SK-N-SH treated with all-trans-retinoic acid at 6 μM for 48 hours (cell line): ENCODE measurements around the gene ADGRG7.

Source experiments
- ARNTL ChIP-seq: fragments of 450-650 bp; formaldehyde crosslinking; IDR thresholded peaks from 2 replicates; pipeline ENCODE4 v1.5.0; 2020; ENCODE audit warnings: low read depth, mild to moderate bottlenecking, moderate library complexity, borderline replicate concordance
- ISL1 ChIP-seq: fragments of 250-450 bp; sonication (Bioruptor Pico); IDR thresholded peaks from 2 replicates; pipeline ENCODE4 v2.1.2; 2022; ENCODE audit warnings: mild to moderate bottlenecking, moderate library complexity
- OSR1 ChIP-seq: fragments of 250-450 bp; sonication (Bioruptor Pico); IDR thresholded peaks from 2 replicates; pipeline ENCODE4 v1.8.0; 2022; ENCODE audit warnings: moderate library complexity, mild to moderate bottlenecking, inconsistent platforms
- POU6F1 ChIP-seq: fragments of 250-450 bp; sonication (Bioruptor Pico); IDR thresholded peaks from 2 replicates; pipeline ENCODE4 v1.8.0; 2021; ENCODE audit warnings: low read depth, mild to moderate bottlenecking, moderate library complexity, borderline replicate concordance
- PPARA ChIP-seq: fragments of 250-450 bp; sonication (Bioruptor Pico); IDR thresholded peaks from 2 replicates; pipeline ENCODE4 v1.5.0; 2020; ENCODE audit warnings: mild to moderate bottlenecking, borderline replicate concordance
- TCF4 ChIP-seq: fragments of 250-450 bp; sonication (Bioruptor Pico); IDR thresholded peaks from 2 replicates; pipeline ENCODE4 v1.8.0; 2021; ENCODE audit warnings: mild to moderate bottlenecking, moderate library complexity, borderline replicate concordance
- ZFP3 ChIP-seq: fragments of 250-450 bp; sonication (Bioruptor Pico); IDR thresholded peaks from 2 replicates; pipeline ENCODE4 v1.5.0; 2020; ENCODE audit warnings: mild to moderate bottlenecking, moderate library complexity
- ZFP30 ChIP-seq: fragments of 450-650 bp; formaldehyde crosslinking; IDR thresholded peaks from 2 replicates; pipeline ENCODE4 v1.5.0; 2022; ENCODE audit warnings: mild to moderate bottlenecking, moderate library complexity
- ZNF70 ChIP-seq: fragments of 450-650 bp; formaldehyde crosslinking; IDR thresholded peaks from 2 replicates; pipeline ENCODE4 v1.5.0; 2020; ENCODE audit warnings: mild to moderate bottlenecking, moderate library complexity
- ZNF8 ChIP-seq: fragments of 450-650 bp; formaldehyde crosslinking; IDR thresholded peaks from 2 replicates; pipeline ENCODE4 v1.5.0; 2020; ENCODE audit warnings: mild to moderate bottlenecking, moderate library complexity
- TF ChIP-seq, protein P1 (sequence below): fragments of 250-450 bp; sonication (Bioruptor Pico); IDR thresholded peaks from 2 replicates; pipeline ENCODE4 v1.5.1; 2020; ENCODE audit warnings: low read depth, mild to moderate bottlenecking, moderate library complexity
- TF ChIP-seq, protein P2 (sequence below): fragments of 250-450 bp; sonication (Bioruptor Pico); IDR thresholded peaks from 2 replicates; pipeline ENCODE4 v1.8.0; 2020; ENCODE audit warnings: mild to moderate bottlenecking, moderate library complexity, borderline replicate concordance

DNA sequence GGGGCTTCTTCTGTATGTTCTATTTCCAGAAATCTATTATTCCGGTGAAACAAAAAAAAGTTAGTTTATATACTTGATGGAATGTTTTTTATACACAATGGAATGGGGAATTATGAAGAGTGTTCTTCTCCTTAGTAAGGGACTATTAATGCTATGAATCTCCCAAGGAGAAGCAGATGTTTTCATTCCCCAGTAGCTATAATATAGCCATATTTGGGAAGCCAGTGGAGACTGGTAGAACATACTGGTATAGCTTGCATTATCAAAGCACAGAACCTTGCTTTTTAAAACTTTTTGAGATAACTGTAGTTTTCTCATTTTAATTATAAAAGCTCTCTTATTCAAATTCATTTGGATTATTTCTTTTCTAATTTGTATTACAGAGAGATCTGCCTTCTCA is 38.3 kb downstream of the ADGRG7 start:
- TF ChIP-seq POU6F1 (CRISPR knock-in tag) (no peak), OSR1 (CRISPR knock-in tag) (no peak), TCF4 (CRISPR knock-in tag) (no peak), ZFP30 (CRISPR knock-in tag) (no peak), ZNF8 (no peak), ZFP3 (CRISPR knock-in tag) (no peak), ISL1 (CRISPR knock-in tag) (no peak), PPARA (CRISPR knock-in tag) (no peak), ZNF70 (no peak), ARNTL (CRISPR knock-in tag) (no peak)
- TF ChIP-seq, protein P1, sequence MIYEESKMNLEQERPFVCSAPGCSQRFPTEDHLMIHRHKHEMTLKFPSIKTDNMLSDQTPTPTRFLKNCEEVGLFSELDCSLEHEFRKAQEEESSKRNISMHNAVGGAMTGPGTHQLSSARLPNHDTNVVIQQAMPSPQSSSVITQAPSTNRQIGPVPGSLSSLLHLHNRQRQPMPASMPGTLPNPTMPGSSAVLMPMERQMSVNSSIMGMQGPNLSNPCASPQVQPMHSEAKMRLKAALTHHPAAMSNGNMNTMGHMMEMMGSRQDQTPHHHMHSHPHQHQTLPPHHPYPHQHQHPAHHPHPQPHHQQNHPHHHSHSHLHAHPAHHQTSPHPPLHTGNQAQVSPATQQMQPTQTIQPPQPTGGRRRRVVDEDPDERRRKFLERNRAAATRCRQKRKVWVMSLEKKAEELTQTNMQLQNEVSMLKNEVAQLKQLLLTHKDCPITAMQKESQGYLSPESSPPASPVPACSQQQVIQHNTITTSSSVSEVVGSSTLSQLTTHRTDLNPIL (CRISPR knock-in tag): no peak
- TF ChIP-seq, protein P2, sequence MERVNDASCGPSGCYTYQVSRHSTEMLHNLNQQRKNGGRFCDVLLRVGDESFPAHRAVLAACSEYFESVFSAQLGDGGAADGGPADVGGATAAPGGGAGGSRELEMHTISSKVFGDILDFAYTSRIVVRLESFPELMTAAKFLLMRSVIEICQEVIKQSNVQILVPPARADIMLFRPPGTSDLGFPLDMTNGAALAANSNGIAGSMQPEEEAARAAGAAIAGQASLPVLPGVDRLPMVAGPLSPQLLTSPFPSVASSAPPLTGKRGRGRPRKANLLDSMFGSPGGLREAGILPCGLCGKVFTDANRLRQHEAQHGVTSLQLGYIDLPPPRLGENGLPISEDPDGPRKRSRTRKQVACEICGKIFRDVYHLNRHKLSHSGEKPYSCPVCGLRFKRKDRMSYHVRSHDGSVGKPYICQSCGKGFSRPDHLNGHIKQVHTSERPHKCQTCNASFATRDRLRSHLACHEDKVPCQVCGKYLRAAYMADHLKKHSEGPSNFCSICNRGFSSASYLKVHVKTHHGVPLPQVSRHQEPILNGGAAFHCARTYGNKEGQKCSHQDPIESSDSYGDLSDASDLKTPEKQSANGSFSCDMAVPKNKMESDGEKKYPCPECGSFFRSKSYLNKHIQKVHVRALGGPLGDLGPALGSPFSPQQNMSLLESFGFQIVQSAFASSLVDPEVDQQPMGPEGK (CRISPR knock-in tag): no peak
